GM19438 (cell line): Measurements from ENCODE around the gene GRM4.

Experiments used
- ATAC-seq: cut with Tn5 transposase; IDR thresholded peaks from one replicate; pipeline ENCODE4 v1.9.1; 2021; ENCODE audit warnings: low read depth; ENCODE audit not compliant: unreplicated experiment

The GRM4 gene

DNA sequence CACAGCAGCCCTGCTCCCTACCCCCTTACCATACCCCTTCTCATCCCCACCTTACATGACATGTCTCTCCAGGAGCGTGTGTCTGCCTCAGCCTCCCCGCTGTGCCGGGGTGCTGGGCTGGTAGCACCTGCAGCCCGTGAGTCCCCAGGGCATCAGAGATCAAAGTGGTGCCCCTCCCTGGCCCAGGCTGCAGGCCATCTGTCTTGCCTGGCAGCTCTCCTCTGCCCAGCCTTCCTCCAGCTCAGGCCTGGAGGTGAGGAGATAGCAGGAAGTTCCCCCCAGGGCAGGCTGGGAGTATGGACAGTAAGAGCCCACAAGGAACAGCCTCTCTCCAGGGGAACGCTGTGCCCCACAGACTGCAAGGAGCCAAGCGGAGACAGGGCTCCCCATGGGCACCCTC, 35.3 kb downstream of the GRM4 start:
- ATAC-seq = no peak

DNA sequence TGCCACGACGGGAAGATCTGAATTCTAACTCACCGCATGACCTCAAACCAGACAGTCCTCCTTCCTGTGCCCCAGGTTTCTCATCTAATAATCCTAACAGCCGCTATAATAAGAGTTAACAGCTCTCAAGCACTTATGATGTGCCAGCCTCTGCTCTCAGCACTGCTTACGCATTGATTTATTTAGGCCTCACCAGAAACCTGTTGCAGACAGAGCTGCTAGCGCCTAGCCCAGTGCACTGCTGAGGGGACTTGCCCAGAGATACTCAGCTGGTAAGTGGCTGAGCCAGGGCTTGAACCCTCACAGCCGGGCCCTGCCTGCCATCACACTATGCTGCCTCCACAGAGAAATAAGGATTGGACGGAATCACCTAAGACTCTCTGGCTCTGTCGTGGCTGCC, 37.7 kb downstream of the GRM4 start:
- no peak for ATAC-seq

- ATAC-seq = no peak
Measured at GRCh38 chr6:34106900-34107299, 39.0 kb downstream of the GRM4 start.

DNA sequence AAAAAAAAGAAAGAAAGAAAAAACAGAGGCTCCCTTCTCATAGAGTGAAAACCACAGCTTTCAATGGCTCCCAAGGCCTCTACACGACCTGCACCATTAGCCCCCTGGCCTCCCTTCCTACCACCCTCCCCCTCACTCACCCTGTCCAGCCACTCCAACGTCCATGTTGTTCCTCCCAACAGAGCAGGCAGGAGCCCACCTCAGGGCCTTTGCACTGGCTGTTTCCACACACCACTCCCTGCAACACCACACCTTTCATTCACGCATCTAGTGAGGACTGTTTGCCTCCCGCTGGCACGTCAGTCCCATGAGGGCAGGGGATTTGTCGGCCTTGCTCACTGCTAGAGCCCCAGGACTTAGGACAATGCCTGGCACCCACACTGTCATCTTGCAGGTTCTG, 39.5 kb downstream of the GRM4 start:
- no peak for ATAC-seq

- ATAC-seq = no peak
Measured at GRCh38 chr6:34104628-34105027, 41.3 kb downstream of the GRM4 start.

DNA sequence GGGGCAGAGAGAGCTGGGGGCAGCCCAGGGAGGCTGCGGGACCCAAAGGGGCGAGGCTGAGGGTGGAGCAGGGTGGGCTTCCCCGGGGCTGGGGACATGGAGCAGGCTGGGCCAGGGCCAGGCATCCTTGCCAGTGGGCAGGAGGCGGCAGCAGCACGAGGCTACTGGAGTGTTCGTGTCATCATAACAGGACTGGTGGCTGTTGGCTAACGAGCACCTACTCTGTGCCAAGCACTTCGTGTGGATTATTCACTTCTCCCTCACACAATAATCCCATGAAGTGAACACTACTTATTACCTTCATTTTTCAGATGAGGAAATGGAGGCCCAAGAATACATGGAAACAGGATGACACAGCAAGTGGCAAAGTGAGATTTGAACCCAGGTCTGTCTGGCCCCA, 41.7 kb downstream of the GRM4 start:
- no peak for ATAC-seq

DNA sequence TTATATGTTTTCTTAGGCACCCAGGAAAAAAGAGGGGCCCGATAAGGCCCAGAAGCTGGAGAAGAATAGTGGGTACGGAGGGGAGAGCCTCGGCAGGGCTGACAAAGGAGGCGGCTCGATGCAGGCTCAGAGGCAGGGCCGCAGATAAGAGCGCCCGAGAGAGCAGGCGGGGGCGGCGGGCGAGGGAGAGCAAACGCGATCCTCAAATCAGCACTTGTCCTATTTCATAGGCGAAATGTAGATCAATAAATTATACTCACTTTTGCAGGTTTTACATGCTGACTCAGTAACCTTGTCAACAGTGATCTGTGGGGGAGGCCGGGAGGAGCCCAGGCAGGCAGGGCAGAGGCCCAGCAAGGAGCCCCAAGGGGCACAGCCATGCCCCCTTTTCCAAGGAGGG, 42.6 kb downstream of the GRM4 start:
- no peak for ATAC-seq

- no peak for ATAC-seq
Measured at GRCh38 chr6:34102696-34103095, 43.2 kb downstream of the GRM4 start.

- no peak for ATAC-seq
Measured at GRCh38 chr6:34102099-34102656, 43.7 kb downstream of the GRM4 start.

GRCh38 chr6:34100788-34101187, 45.1 kb downstream of the GRM4 start:
- no peak for ATAC-seq

DNA sequence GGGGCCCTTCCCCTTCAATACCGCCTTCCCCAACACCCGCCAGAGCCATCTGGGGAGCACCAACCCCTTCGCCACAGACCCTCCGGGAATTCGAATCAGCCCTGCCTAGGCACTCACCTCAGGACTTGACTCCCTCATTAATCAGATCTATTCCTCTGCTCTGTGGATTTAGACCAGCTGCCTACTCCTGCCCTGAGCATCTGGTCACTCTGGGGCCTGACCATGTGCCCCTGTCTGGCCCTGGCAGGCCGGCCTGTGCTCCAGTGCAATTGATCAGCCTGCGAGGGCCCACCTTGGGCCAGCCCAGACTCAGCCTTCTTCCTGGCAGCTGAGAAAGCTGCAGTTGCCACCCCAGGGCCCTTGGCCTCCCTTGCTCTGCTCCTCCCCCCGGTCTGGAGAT, 46.0 kb downstream of the GRM4 start:
- no peak for ATAC-seq

DNA sequence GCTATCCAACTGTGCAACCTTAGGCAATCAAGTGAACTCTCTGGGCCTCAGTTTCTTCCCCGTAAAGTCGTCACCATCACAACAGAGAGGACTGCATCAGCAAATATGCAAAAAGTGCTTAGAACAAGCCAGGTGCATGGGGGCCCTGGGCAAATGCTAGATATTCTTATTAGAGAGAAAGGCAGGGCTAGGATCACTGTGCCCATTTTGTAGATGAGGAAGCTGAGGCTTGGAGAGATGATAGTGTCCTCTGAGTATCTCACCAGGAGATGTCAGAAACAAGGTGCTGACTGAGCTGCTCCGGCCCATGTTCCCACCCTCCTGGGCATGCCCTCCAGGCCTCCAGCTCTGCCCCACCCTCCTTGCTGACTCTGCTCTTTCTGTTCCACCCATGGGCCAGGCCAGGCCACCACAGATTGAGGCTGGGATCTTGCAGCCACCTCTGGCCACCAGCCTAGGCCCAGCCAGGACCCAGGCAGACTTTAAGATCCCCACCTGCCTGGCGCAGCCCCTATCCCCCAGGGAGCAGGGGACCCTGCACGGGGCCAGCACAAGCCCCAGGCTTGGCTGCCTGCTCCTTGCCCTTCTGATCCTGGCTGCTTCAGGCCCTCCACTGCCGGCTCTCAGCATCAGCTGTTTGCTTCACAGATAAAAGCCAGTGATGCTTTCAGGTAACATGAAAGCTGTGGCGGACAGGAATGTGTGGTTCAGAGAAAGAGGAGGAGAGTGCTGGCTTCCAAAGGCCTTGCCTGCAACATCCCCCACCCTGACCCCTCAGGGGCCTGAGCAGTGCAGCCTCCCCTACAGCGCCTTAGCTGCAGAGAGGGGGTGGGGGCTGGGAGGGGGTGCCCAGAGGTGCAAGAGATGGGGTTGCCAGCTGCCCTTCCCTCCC, 47.6 kb downstream of the GRM4 start:
- ATAC-seq = no peak

DNA sequence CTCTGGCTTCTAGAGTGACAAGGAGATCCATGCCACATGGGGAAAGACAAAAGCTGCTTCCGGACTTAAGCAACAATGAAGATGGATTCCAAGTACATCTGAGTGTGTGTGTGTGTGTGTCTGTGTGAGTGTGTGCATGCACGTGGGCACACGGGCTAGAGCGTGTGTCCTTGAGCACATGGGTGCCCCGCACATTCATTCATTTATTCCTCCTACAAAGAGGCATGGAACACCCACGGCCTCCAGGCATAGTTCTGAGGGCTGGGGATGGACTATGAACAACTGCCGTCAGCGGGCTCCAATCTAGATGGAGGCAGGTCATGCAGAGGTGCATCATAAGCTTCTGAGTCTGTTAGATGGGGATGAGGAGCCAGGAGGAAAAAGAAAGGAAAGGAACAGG, 49.1 kb downstream of the GRM4 start:
- ATAC-seq = no peak

GRCh38 chr6:34096193-34096592, 49.7 kb downstream of the GRM4 start:
- ATAC-seq = no peak

- ATAC-seq = no peak
Measured at GRCh38 chr6:34095741-34096140, 50.1 kb downstream of the GRM4 start.

- no peak for ATAC-seq
Measured at GRCh38 chr6:34095136-34095505, 50.8 kb downstream of the GRM4 start.

- ATAC-seq = no peak
Measured at GRCh38 chr6:34094474-34095135, 51.3 kb downstream of the GRM4 start.

DNA sequence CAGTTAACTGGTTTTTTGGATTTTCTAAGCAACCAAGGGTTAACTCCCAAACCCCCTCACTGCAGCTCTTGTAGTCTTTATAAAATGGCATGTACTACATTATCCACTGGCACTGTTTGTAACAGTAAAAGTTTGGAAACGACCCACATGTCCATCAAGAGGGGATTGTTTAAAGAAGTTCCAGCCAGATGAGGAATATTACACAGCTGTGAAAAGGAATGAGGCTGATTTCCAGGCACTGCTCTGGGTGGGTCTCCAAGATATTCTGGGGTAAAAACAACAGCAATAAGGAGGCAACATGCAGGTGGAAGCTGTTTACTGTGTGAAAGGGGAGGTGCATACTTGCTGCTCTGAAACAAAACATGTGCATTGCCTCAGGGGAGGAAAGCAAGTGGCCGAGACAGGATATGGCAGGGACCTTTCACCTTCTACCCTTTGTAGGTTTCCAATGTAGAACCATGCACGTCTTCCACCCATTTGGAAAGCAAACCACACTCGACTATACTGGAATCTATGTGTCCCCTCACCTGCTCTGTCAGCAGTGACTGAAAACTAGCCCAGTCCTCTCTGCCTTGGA, 51.9 kb downstream of the GRM4 start:
- ATAC-seq = no peak

- no peak for ATAC-seq
Measured at GRCh38 chr6:34093206-34093605, 52.7 kb downstream of the GRM4 start.

DNA sequence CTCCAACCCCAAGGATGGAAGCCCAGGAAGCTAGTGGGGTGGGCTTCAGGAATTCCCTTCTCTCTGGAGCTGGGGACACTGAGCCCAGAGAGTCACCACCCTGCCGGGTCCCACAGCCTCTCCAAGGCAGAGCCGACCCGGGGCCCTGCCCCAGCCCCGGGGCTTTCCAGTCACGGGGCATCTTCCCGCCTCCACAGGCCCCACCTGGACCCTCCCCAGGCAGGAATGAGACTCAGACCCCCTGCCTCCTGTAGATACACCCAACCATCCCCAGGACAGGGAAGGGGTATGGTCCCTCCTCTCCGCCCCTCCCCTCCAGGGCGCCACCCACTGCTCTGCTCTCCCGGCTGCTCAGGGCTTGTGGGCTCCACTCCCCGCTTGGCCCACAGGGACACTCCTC, 53.3 kb downstream of the GRM4 start:
- no peak for ATAC-seq

DNA sequence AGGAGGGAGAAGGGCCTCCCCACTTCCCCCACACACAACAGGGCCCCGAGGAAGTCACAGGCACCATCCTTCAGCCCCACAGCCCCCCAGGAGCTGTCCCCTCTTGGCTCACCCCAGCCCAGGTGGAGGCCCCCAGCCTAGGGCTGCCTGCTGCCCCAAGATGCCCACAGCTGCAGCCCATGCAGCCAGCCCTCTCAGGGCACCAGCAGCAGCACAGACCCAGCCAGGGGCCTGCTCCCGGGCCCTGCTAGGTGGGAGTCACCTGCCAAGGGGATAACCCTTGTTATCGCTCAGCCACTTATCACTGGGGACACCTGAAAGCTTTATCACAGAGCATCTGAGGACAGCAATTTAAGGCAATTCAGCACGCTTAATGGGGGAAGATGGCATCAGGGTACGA, 55.0 kb downstream of the GRM4 start:
- ATAC-seq = no peak

DNA sequence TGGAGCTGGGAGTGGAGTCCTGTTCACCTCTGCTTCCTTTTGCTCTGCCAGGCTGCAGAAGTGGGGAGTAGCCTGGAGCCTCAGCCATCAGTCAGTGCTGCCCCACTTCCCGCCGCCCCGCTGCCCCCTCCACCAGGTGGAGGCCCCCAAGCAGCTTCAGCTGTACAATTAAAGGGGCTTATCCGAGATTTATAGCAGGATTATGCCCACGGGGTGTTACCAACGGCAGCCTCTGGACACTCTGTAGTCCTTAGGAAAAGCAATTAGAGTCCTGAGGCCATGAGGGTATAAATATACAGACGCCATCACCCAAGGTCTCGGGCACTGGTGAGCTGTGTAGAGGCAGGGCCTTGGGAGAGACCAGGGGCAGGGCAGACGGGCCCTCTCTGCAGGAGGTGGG, 55.4 kb downstream of the GRM4 start:
- no peak for ATAC-seq
